Stimulated activated CD8-positive, alpha-beta memory T cell treated with anti-CD3 and anti-CD28 coated beads, Interleukin-12 subunit alpha, Interleukin-12 subunit beta, amount 100 ng/mL, for 24 hours (primary cell): Measurements from ENCODE around the gene ANO10.
"Not testable (repeated sequence)": the region's sequence is repeated elsewhere in the genome, so short reads cannot be mapped to it uniquely, and the experiment has no call there.

Source experiments
- DNase-seq: peaks from one replicate; pipeline ENCODE4 v3.0.0-alpha.2; 2020; ENCODE audit errors: extremely low read depth

ANO10 gene, protein sequence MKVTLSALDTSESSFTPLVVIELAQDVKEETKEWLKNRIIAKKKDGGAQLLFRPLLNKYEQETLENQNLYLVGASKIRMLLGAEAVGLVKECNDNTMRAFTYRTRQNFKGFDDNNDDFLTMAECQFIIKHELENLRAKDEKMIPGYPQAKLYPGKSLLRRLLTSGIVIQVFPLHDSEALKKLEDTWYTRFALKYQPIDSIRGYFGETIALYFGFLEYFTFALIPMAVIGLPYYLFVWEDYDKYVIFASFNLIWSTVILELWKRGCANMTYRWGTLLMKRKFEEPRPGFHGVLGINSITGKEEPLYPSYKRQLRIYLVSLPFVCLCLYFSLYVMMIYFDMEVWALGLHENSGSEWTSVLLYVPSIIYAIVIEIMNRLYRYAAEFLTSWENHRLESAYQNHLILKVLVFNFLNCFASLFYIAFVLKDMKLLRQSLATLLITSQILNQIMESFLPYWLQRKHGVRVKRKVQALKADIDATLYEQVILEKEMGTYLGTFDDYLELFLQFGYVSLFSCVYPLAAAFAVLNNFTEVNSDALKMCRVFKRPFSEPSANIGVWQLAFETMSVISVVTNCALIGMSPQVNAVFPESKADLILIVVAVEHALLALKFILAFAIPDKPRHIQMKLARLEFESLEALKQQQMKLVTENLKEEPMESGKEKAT

DNA sequence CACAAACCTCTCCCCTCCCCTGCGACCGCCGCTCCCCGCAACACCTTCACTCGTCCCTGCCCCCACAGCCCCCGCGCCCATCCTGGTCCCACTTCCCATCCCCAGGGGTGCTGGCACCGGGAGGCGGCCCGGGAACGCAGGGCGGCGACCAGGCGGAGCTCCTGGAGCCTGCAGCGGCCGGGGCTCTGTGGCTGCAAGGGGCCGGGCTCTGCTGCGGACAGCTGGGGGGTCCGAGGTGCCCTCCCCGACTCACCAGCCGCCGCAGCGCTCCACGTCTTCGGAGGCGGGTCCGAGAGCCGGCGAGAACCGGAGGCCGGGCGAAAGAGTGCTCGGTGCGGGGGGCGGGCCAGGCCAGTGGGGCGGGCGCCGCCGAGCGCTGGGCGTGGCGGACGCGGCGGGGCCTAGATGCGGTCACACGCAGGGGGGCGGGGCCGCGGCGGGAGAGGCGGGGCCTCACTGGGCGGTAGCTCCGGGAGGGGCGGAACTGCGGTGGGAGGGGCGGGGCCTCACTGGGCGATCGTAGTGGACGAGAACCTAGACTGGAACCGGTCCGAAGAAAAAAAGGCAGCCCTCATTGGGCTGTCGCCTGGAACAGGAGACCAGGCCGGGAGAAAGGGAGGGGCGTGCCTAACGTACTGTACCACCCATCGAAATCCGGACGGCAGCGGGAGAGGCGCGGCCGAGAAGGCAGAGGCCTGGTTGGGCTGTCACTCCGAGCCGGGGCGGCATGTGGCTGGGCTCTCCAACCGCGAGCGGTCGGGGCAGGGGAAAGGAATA, at the start of gene ANO10:
TSS of gene ANO10 (minus strand) at position 356 of the 777 bp plus-strand sequence. CDS start 16,159 bp downstream, outside the sequence.
- DNase-seq, result peak; percentile 97

DNA sequence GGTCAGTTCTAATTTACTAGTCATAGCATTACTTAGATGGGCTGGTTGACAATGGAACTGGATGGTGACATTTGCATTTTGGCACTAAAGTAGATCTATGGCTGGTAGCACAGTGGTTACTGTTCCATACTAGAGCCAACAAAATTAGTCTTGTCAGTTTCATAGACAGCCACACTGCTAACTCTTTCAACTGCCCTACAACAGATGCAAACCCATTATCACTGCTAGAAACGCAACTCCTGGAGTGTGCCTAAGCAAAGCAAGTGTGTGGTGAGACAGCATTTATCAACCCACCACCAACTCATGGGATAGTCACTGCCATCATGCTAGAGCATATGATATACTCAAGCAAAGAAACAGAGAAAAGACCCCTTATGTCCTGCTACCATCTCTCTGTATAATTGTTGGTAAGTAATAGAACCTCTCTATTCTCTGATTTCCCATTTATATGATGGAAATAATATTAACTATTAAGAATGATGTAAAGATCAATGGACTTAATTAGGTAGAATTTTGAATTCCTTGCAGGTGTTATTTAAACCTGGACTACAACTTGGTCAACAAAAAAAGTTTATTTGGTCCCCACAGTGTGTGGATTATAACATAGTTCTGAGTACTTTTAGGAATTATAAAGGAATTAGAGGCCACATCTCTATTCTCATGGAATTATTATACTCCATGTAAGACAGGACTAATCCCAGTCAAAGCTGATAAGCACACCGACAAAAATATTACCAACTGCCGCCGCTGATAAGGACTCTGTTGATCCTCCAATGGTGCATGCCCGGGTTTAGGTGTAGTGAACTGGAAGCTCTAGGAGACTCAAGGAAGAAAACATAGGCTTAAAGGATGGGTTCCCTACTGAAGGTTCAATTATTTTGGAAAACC, 49.1 kb upstream of the ANO10 start:
- no peak for DNase-seq

DNA sequence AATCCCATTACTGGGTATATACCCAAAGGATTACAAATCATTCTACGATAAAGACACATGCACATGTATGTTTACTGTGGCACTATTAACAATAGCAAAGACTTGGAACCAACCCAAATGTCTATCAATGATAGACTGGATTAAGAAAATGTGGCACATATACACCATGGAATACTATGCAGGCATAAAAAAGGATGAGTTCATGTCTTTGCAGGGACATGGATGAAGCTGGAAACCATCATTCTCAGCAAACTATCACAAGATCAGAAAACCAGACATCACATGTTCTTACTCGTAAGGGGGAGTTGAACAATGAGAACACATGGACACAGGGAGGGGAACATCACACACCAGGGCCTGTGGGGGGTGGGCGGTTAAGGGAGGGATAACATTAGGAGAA, 43.2 kb upstream of the ANO10 start:
- DNase-seq, result not testable (repeated sequence)

DNA sequence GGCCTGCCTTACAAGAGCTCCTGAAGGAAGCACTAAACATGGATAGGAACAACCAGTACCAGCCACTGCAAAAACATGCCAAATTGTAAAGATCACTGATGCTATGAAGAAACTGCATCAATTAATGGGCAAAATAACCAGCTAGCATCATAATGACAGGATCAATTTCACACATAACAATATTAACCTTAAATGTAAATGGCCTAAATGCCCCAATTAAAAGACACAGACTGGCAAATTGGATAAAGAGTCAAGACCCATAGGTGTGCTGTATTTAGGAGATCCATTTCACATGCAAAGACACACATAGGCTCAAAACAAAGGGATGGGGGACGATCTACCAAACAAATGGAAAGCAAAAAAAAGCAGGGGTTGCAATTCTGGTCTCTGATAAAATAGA, 39.6 kb upstream of the ANO10 start:
- DNase-seq, result not testable (repeated sequence)

DNA sequence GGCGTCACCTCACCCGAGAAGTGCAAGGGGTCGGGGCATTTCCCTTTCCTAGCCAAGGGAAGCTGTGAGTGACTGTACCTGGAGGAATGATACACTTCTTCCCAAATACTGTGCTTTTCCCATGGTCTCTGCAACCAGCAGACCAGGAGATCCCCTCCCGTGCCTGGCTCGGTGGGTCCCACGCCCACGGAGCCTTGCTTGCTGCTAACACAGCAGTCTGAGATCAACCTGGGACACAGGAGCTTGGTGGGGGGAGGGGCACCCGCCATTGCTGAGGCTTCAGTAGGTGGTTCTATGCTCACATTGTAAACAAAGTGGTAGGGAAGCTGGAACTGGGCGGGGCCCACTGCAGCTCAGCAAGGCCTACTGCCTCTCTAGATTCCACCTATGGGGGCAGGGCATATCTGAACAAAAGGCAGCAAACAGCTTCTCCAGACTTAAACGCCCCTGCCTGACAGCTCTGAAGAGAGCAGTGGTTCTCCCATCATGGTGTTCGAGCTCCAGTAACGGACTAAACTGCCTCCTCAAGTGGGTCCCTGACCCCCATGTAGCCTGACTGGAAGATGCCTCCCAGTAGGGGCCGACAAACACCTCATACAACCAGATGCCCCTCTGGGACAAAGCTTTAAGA, 37.6 kb upstream of the ANO10 start:
- DNase-seq, result no peak

DNA sequence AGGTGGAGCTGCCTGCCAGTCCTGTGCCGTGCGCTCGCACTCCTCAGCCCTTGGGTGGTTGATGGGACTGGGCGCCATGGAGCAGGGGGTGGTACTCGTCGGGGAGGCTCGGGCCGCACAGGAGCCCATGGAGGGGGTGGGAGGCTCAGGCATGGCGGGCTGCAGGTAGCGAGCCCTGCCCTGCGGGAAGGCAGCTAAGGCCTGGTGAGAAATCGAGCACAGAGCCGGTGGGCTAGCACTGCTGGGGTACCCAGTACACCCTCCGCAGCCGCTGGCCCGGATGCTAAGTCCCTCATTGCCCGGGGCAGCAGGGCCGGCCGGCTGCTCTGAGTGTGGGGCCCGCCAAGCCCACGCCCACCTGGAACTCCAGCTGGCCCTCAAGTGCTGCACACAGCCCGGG, 34.6 kb upstream of the ANO10 start:
- DNase-seq, result not testable (repeated sequence)

DNA sequence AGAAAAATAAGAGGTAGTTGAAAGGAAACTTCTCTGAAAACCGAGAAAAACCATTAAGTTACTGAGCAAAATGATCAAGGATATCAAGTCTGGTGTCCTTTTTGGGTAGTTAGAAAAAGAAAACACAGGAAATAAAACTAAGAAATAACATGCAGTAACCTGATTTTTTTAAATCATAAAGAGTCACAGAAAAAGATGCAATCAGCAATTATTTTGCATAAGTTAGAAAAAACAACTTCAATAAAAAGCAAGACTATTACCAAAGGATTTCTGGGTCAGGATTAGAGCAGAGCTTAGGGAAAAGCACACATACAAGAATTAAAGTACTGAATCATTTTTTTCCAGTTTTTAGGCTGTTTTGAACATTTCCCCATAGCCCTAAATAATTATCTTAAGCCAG, 28.5 kb upstream of the ANO10 start:
- no peak for DNase-seq

DNA sequence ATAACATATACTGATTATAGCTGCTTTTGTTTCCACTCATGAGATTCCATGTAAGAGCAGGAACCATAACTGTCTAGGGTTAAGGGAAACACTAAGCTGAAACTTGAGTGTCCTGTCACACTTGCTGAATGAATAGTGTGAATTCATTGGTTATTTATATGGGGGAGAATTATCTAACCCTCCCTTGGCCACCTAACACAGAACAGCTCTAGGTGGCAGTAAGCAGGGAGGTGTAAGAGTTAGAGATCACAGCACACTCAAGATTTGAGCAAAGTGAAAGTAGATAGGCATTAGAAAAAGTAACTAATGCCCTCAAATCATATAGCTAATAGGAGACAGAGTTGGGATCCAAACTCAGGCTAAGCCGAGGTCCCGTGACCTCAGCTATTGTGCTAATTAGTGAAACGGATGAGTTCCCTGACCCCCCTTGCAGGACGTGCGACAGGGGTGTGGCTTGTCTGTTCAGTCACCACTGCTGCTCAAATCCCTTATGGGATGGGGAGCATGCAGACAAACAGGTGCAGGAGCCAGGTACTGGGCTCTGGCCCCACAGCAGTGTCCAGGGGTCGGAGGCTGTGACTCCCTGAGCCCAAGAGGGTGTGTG, 27.7 kb upstream of the ANO10 start:
- DNase-seq, result no peak

DNA sequence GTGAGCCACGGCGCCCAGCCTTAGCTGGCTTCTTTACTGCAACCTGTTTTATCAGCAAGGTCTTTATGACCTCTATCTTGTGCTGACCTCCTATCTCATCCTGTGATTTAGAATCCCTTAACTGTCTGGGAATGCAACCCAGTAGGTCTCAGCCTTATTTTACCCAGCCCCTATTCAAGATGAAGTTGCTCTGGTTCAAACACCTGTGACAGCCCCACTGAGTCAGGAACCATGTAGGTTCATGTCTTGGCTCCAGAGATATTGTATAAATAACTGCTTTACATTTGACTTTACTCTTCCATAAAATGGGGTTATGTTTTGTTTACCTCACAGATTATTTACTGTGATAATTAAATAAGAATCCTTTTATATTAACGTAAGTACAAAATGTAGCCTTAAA, 27.1 kb upstream of the ANO10 start:
- DNase-seq, result no peak

DNA sequence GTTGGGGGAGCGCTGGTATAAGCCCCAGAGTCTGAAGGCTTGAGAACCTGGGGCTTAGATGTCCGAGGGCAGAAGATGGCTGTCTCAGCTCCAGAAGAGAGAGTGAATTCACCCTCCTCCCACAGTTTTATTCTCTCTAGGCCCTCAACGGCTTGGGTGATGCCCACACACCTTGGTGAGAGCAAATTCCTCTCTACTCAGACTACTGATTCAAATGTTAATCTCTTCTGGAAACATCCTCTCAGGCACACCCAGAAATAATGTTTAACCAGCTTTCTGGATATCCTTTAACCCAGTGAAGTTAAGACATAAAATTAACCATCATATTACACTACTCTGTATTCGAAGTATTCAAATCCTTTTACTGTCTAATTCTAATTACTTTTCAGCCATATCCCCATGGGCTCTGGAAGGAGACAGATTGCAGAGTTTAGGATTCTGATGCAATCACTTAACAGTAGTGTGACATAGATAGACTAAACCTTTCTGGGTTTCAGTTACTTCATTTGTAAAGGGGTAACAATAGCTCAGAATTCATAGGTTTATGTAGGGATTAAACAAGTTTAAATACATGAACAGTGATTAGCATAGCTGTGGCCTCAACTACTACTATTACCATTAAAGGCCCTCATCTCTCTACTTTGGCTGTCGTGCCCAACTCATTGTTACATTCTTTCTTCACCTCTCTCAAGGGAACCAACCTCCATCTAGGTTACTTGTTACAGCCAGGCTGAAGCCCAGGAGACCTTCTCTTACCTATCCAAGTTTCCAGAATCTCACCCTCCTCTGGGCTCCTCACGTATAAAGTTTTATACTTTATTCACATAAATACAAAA, 25.7 kb upstream of the ANO10 start:
- DNase-seq, result no peak

DNA sequence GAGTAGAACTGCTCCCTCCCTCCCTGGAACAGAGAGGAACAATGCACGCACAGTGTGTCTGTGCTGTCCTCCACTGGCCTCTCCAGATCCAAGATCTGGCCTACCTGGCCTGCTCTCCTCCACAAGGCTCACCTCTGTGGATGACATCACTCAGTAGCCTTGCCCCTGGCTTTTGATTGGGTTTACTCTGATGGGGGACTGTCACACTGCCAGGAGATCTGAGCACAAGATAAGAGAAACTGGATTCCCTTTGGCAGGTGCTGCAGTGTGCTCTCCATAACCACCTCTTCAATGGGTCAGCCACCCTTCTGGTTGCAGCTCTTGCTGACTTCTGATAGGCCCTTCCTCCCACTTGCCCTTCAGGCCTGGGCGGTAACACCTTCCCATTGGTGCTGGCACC, 22.6 kb upstream of the ANO10 start:
- DNase-seq, result no peak

DNA sequence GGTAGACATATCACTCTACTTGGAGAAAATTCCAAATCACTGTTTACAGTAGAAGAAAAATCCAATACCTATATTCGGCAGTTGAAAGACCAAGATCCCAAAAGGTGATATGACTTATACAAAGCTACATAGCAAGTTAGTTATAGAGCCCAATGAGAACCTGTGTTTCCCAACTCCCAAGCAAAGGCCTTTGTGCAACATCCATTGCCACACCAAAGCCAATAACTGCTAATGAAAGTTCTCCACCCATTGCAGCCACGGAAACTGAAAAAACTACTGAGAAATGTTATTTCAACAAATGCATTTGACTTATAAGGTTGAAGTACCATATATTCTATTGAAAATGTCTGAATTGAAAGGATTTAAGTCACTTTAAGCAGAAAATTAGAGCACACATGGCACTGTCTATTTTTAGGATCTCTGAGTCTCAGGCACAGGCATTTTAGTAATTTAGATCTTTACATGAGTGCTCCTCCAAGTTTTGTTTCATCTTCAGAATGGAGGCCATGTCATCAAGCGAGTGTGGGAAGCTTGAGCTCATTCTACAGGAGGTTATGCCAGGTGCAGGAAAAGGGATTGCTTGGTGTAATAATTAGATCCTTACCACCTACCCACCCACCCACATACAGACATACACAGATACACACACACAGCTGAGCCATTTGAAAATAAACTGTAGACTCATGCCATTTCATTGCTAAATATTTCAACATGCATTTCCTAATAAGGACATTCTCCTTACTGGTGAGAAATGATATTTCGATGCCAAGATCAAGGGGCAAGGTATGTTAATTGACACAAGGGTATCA, 19.7 kb upstream of the ANO10 start:
- DNase-seq, result no peak

DNA sequence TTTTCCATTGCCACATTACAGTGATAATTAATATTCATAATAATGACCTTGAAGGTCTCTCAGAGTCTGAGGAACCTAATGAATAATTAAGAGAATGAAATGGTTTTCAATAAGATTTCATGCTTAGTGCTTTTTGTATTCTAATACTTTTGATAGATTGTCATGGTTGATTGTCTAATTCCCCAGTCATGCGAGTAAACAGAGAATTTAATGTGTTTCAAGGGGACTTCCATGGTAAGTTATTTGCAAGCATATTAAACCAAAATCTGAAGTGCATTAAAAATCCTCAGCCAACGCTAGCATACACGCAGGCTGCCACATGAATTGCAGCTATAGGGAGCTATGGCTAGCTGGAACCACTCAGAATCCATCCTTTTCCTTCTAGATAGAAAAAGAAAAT, 18.9 kb upstream of the ANO10 start:
- DNase-seq, result no peak

DNA sequence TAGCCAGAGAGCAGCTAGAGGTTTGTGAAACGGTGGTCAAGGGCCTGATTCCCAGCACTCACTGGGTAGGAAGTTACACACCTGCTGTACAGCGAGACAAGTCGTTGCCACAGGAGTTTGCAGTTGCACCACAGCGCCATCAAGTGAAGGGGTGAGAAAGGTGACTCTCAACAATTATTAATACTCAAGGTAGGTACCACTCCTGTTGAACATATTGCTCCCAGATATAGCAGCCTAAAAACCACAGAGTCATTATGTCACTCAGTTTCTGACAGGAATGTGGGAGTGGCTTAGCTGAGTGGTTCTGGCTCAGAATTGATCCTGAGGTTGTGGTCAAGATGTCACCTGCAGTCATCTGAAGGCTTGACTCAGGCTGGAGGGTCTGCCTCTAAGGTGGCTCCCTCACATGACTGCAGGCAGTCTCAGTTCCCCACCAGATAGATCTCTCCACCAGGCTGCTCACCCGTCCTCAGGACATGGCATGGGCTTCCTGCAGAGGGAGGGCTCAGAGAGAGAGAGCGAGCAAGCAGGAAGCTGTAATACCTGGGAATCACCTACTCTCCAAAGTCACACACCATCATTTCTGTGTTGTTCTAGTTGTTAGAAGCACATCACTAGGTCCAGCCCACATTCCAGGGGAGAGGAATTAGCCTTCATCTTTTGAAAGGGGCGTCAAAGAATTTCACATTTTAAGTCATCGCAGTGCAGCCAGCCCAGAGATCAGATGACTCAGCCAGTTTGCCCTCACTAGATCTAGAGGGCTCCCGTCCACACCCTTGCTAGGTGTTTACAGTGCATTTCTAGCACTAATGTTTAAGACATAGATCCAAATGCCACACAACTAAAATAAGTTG, 17.0 kb upstream of the ANO10 start:
- no peak for DNase-seq

DNA sequence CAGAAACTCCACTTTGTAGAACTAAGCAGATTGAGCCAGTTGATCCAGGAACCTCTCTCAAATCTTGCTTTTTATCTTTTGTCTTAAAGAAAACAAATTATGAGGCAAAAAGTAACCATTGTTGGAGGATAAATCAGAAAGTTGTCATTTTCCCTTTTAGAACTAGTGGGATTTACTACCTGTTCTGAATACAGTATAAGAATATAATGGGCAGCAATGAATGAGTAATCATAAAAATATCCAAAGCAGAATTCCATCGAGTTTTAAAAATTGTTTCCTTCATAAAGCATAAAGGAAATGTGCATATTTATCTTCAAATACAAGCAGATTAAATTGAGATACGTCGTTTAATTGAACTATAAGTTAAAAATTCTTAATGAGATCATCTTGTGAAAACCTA, 15.9 kb upstream of the ANO10 start:
- DNase-seq, result no peak

DNA sequence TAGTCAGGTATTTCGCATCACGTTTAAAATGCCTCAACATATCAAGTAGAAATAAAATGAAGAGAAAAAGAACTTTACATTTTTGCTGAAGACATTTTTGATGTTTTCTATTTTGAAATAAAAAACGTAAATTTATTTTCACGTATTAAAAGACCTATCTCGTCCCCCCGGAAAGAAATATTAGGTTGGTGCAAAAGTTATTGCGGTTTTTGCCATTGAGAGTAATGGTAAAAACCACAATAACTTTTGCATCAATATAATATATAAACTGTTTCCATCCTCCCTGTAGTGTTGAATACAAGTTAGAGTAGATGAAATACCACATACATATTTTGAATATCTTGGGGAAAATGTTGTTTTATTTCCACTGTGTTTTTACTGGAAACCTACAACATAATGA, 11.2 kb upstream of the ANO10 start:
- no peak for DNase-seq

DNA sequence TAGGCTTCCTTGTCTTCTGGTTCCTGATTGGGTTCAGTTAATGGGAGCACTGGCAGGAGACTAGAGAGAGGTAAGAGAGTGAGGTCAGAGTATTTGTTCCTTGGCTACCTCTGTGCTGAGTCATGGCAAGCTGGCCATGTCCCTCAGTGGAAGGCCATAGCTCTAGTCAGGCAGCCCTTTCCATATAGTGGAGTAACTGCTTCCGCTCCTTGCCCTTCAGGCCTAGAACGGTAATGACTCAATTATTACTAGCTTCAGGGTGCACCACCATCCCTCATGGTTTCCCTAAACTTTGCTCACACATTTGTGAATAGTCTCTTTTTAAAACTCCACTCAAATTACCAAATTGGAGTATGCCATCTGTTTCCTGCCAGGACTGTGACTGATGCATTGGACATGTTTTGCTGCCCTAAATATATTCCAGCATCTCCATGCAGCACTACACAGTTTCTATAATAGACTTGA, 10.5 kb upstream of the ANO10 start:
- DNase-seq, result no peak

DNA sequence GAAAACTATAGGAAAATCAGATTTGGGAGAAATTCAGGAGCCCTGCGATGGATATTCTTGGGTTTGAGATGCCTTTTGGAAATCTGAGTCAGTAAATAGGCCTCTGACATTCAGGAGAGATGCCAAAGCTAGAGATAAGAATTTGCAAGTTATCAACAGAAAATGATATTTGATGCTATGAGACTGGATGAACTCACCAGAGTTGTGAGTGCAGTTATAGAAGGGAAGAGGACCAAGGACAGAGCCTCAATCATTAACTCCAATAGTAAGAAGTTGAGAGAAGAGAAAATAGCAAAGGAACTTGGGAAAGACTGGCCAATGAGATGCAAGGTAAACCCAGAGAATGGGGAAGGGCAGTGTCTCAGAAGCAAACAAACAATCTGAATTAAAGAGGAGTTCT, 7.9 kb upstream of the ANO10 start:
- DNase-seq, result no peak
